Measurements from ENCODE around the gene CASR. TPM values are rescaled to one million over a fixed set of nuclear protein-coding genes. Genes with fewer than 3 reads are reported as not detected.

Gene CASR
- polyA plus RNA-seq, 1 of the 3 experiments (the other 2 are of a cell fraction), result not detected

- Histone ChIP-seq H3K27me3 (ENCODE audit: insufficient read depth) (no peaks in the 10 kb centered on the region), H2AFZ (ENCODE audit: low read depth) (no peak within 1 kb of the TSS), H4K20me1 (ENCODE audit: insufficient read depth) (no peaks in the 10 kb centered on the region), H3K9me2 (no peaks in the 10 kb centered on the region), H3K9me3 (no peaks in the 10 kb centered on the region), H3K4me3 (ENCODE audit: low read depth in 2 of 2, low read length in 1 of 2) (no peak within 1 kb of the TSS), H3K79me2 (ENCODE audit: insufficient read depth) (no peaks in the 10 kb centered on the region), H3K4me1 (ENCODE audit: control insufficient read depth in 1 of 2, insufficient read depth in 2 of 2, low read depth in 1 of 2, low read length in 1 of 2) (no peaks in the 10 kb centered on the region), H3K36me3 (replicated peaks in 1 of 2; ENCODE audit: control insufficient read depth in 1 of 2, insufficient read depth in 2 of 2, low read length in 1 of 2) (no peaks in the 10 kb centered on the region), H3F3A (replicated peaks; ENCODE audit: insufficient read depth) (no peaks in the 10 kb centered on the region), H3K9ac (no peak within 1 kb of the TSS), H3K27ac (ENCODE audit: low read depth in 2 of 2, low read length in 1 of 2) (no peak within 1 kb of the TSS), H3K4me2 (no peak within 1 kb of the TSS)
- no peak for DNase-seq
- TF ChIP-seq TAF1 (IDR thresholded peaks at IDR 0.05; ENCODE audit: borderline replicate concordance, low read depth, low read length) (no peak), SIN3A (IDR thresholded peaks at IDR 0.05; ENCODE audit: borderline replicate concordance, low read depth, low read length) (no peak), CTCF (IDR thresholded peaks at IDR 0.05) (no peak), TCF12 (IDR thresholded peaks at IDR 0.05) (no peak), RXRA (IDR thresholded peaks at IDR 0.05; ENCODE audit: borderline replicate concordance, low read depth) (no peak)
- ChIA-PET POLR2A (no interaction called here), CTCF (interaction anchor here (0.7 to 2.1 kb wide), 2 partner anchors 18 to 235 kb away, joined by 3 to 4 read pairs; no protein-coding TSS in a partner anchor)
- 47% methylated on average over 6 of the region's 6 CpGs for WGBS (ENCODE audit: low lambda C conversion rate)
Measured at GRCh38 chr3:122324871-122325323, 141.4 kb downstream of the CASR start, which contains the start of gene CSTA. CSTA (plus strand) TSS chr3:122325248; CDS start chr3:122325293, 45 bp downstream.

GRCh38 chr3:122325769-122326168 is 142.3 kb downstream of the CASR start:
- Histone ChIP-seq H3F3A (replicated peaks; ENCODE audit: insufficient read depth) (no peaks in the 10 kb centered on the region), H3K4me3 (ENCODE audit: low read depth in 2 of 2, low read length in 1 of 2) (no peak overlapping the region), H3K79me2 (ENCODE audit: insufficient read depth) (no peaks in the 10 kb centered on the region), H3K27ac (ENCODE audit: low read depth in 2 of 2, low read length in 1 of 2) (no peak overlapping the region), H3K9me2 (no peaks in the 10 kb centered on the region), H3K27me3 (ENCODE audit: insufficient read depth) (no peaks in the 10 kb centered on the region), H2AFZ (ENCODE audit: low read depth) (no peak overlapping the region), H4K20me1 (ENCODE audit: insufficient read depth) (no peaks in the 10 kb centered on the region), H3K9ac (no peak overlapping the region), H3K4me1 (ENCODE audit: control insufficient read depth in 1 of 2, insufficient read depth in 2 of 2, low read depth in 1 of 2, low read length in 1 of 2) (no peaks in the 10 kb centered on the region), H3K9me3 (no peaks in the 10 kb centered on the region), H3K4me2 (no peak overlapping the region), H3K36me3 (replicated peaks in 1 of 2; ENCODE audit: control insufficient read depth in 1 of 2, insufficient read depth in 2 of 2, low read length in 1 of 2) (no peaks in the 10 kb centered on the region)
- POLR2A ChIA-PET, result no interaction called here
- TF ChIP-seq USF2 (IDR thresholded peaks at IDR 0.05; ENCODE audit: borderline replicate concordance, low read depth, low read length), result no peak
- no peak for TF ChIP-seq YY1 (IDR thresholded peaks at IDR 0.05; ENCODE audit: low read depth)
- no peak for TF ChIP-seq IRF3 (IDR thresholded peaks at IDR 0.05; ENCODE audit: low read depth, low read length)
- no peak for TF ChIP-seq FOXJ3 (CRISPR knock-in tag; IDR thresholded peaks at IDR 0.05)
- TF ChIP-seq RXRA (IDR thresholded peaks at IDR 0.05; ENCODE audit: borderline replicate concordance, low read depth), result no peak
- no peak for TF ChIP-seq ZBTB33 (IDR thresholded peaks at IDR 0.05; ENCODE audit: borderline replicate concordance, low read depth)
- TF ChIP-seq SMC3 (IDR thresholded peaks at IDR 0.05; ENCODE audit: low read depth, low read length), result no peak
- no peak for TF ChIP-seq TEAD4 (IDR thresholded peaks at IDR 0.05; ENCODE audit: borderline replicate concordance, insufficient read depth)
- no peak for TF ChIP-seq REST (IDR thresholded peaks at IDR 0.05; ENCODE audit: low read depth, low read length)
- no peak for TF ChIP-seq FOSL2 (IDR thresholded peaks at IDR 0.05; ENCODE audit: borderline replicate concordance, low read depth)
- no peak for TF ChIP-seq EP300 (IDR thresholded peaks at IDR 0.05; ENCODE audit: borderline replicate concordance in 1 of 2, low read depth in 1 of 2, low read length in 1 of 2)
- 58% methylated on average over 3 of the region's 3 CpGs for WGBS (ENCODE audit: low lambda C conversion rate)
- CTCF ChIA-PET, result interaction anchor here (2.1 kb wide), 1 partner anchor 19 kb away, joined by 4 read pairs; no protein-coding TSS in a partner anchor
- DNase-seq, result no peak
